ENCODE data around the gene TGIF1.
"Not testable (repeated sequence)": the region's sequence is repeated elsewhere in the genome, so short reads cannot be mapped to it uniquely, and the experiment has no call there.

TGIF1 gene

GRCh38 chr18:3455907-3456685 lies 6.1 kb downstream of the TGIF1 start:
- no peak for DNase-seq (ENCODE audit: low spot score)

GRCh38 chr18:3456686-3457069 lies 6.7 kb downstream of the TGIF1 start:
- no peak for DNase-seq (ENCODE audit: low spot score)

- DNase-seq (ENCODE audit: low spot score), result no peak
These were observed 7.3 kb downstream of the TGIF1 start for GRCh38 chr18:3457261-3457724.

GRCh38 chr18:3458378-3458777 lies 8.4 kb downstream of the TGIF1 start:
- DNase-seq (ENCODE audit: low spot score), result no peak

GRCh38 chr18:3458952-3459853 lies 9.2 kb downstream of the TGIF1 start:
- peak; percentile 84 for DNase-seq (ENCODE audit: low spot score)

GRCh38 chr18:3460823-3461398 lies 10.9 kb downstream of the TGIF1 start:
- DNase-seq (ENCODE audit: low spot score), result no peak

GRCh38 chr18:3461704-3462103 lies 11.7 kb downstream of the TGIF1 start:
- DNase-seq (ENCODE audit: low spot score), result no peak

- no peak for DNase-seq (ENCODE audit: low spot score)
These were observed 13.1 kb downstream of the TGIF1 start for GRCh38 chr18:3463051-3463450.

- no peak for DNase-seq (ENCODE audit: low spot score)
These were observed 16.1 kb downstream of the TGIF1 start for GRCh38 chr18:3466045-3466444.

- DNase-seq (ENCODE audit: low spot score), result no peak
These were observed 16.9 kb downstream of the TGIF1 start for GRCh38 chr18:3466872-3467271.

GRCh38 chr18:3468066-3468705 lies 18.2 kb downstream of the TGIF1 start:
- no peak for DNase-seq (ENCODE audit: low spot score)

GRCh38 chr18:3468833-3469232 lies 18.9 kb downstream of the TGIF1 start:
- DNase-seq (ENCODE audit: low spot score), result no peak

- DNase-seq (ENCODE audit: low spot score), result no peak
These were observed 21.2 kb downstream of the TGIF1 start for GRCh38 chr18:3471141-3471648.

GRCh38 chr18:3472121-3472520 lies 22.1 kb downstream of the TGIF1 start:
- not testable (repeated sequence) for DNase-seq (ENCODE audit: low spot score)

GRCh38 chr18:3472681-3473544 lies 22.9 kb downstream of the TGIF1 start:
- DNase-seq (ENCODE audit: low spot score), result no peak

GRCh38 chr18:3478262-3478978 lies 28.4 kb downstream of the TGIF1 start:
- DNase-seq (ENCODE audit: low spot score), result no peak

- no peak for DNase-seq (ENCODE audit: low spot score)
These were observed 30.1 kb downstream of the TGIF1 start for GRCh38 chr18:3479978-3480509.

- no peak for DNase-seq (ENCODE audit: low spot score)
These were observed 31.0 kb downstream of the TGIF1 start for GRCh38 chr18:3480827-3481573.

- DNase-seq (ENCODE audit: low spot score), result no peak
These were observed 31.8 kb downstream of the TGIF1 start for GRCh38 chr18:3481696-3482210.

Measured in globus pallidus (tissue), 1 donor.